ENCODE measurements around the gene BARHL1. TPM values are rescaled to one million over a fixed set of nuclear protein-coding genes. Genes with fewer than 3 reads are reported as not detected.

Gene BARHL1
- total RNA-seq, 1 donor from 2014 or later, result not detected

- Mint-ChIP-seq H3K36me3 (ENCODE audit: unreplicated experiment) (no peaks in the 10 kb centered on the region), H3K27ac (ENCODE audit: unreplicated experiment) (no peak overlapping the region), H3K9me3 (ENCODE audit: unreplicated experiment) (peaks cover 2% of the 10 kb centered on the region), H3K27me3 (ENCODE audit: unreplicated experiment) (peaks cover 1% of the 10 kb centered on the region), H3K4me3 (ENCODE audit: unreplicated experiment) (no peak overlapping the region), H3K4me1 (ENCODE audit: low read depth, unreplicated experiment) (peaks cover 19% of the 10 kb centered on the region)
- DNase-seq, result no peak
- TF ChIP-seq CTCF (IDR thresholded peaks at IDR 0.05; ENCODE audit: partially characterized antibody, unreplicated experiment), result no peak
Measured at GRCh38 chr9:132631280-132631679, 48.9 kb downstream of the BARHL1 start.

- Mint-ChIP-seq H3K4me1 (ENCODE audit: low read depth, unreplicated experiment) (peaks cover 18% of the 10 kb centered on the region), H3K9me3 (ENCODE audit: unreplicated experiment) (peaks cover 2% of the 10 kb centered on the region), H3K27me3 (ENCODE audit: unreplicated experiment) (peaks cover 1% of the 10 kb centered on the region), H3K27ac (ENCODE audit: unreplicated experiment) (peak overlapping the region; percentile 17), H3K36me3 (ENCODE audit: unreplicated experiment) (no peaks in the 10 kb centered on the region), H3K4me3 (ENCODE audit: unreplicated experiment) (no peak overlapping the region)
- no peak for DNase-seq
- TF ChIP-seq CTCF (IDR thresholded peaks at IDR 0.05; ENCODE audit: partially characterized antibody, unreplicated experiment), result no peak
Measured at GRCh38 chr9:132631685-132632084, 49.3 kb downstream of the BARHL1 start.

- Mint-ChIP-seq H3K4me1 (ENCODE audit: low read depth, unreplicated experiment) (peaks cover 15% of the 10 kb centered on the region), H3K27me3 (ENCODE audit: unreplicated experiment) (peaks cover 1% of the 10 kb centered on the region), H3K36me3 (ENCODE audit: unreplicated experiment) (no peaks in the 10 kb centered on the region), H3K27ac (ENCODE audit: unreplicated experiment) (no peak overlapping the region), H3K9me3 (ENCODE audit: unreplicated experiment) (no peaks in the 10 kb centered on the region), H3K4me3 (ENCODE audit: unreplicated experiment) (no peak overlapping the region)
- TF ChIP-seq CTCF (IDR thresholded peaks at IDR 0.05; ENCODE audit: partially characterized antibody, unreplicated experiment), result no peak
- no peak for DNase-seq
Measured at GRCh38 chr9:132632413-132633129, 50.2 kb downstream of the BARHL1 start.

GRCh38 chr9:132634327-132634726 is 51.9 kb downstream of the BARHL1 start:
- Mint-ChIP-seq H3K4me1 (ENCODE audit: low read depth, unreplicated experiment) (peaks cover 12% of the 10 kb centered on the region), H3K27me3 (ENCODE audit: unreplicated experiment) (peaks cover 1% of the 10 kb centered on the region), H3K36me3 (ENCODE audit: unreplicated experiment) (no peaks in the 10 kb centered on the region), H3K9me3 (ENCODE audit: unreplicated experiment) (no peaks in the 10 kb centered on the region), H3K27ac (ENCODE audit: unreplicated experiment) (no peak overlapping the region), H3K4me3 (ENCODE audit: unreplicated experiment) (no peak overlapping the region)
- DNase-seq, result no peak
- no peak for TF ChIP-seq CTCF (IDR thresholded peaks at IDR 0.05; ENCODE audit: partially characterized antibody, unreplicated experiment)

- Mint-ChIP-seq H3K4me3 (ENCODE audit: unreplicated experiment) (no peak overlapping the region), H3K4me1 (ENCODE audit: low read depth, unreplicated experiment) (peaks cover 2% of the 10 kb centered on the region), H3K36me3 (ENCODE audit: unreplicated experiment) (no peaks in the 10 kb centered on the region), H3K27me3 (ENCODE audit: unreplicated experiment) (peaks cover 1% of the 10 kb centered on the region), H3K27ac (ENCODE audit: unreplicated experiment) (peak overlapping the region; percentile 4), H3K9me3 (ENCODE audit: unreplicated experiment) (no peaks in the 10 kb centered on the region)
- DNase-seq, result peak; percentile 20
- no peak for TF ChIP-seq CTCF (IDR thresholded peaks at IDR 0.05; ENCODE audit: partially characterized antibody, unreplicated experiment)
Measured at GRCh38 chr9:132637351-132637750, 54.9 kb downstream of the BARHL1 start.

Data from glutamatergic neuron (in vitro differentiated cells).